Testis (tissue), 2 donors: ENCODE measurements around the gene TLK1.

Experiments
- POLR2A ChIP-seq: fragments of 450-650 bp; IDR thresholded peaks from one replicate; pipeline ENCODE4 v1.6.1; 2017; ENCODE audit warnings: antibody characterized with exemption, mild to moderate bottlenecking, moderate library complexity
- TF ChIP-seq, protein P1 (sequence below), 3 experiments: fragments of 450-650 bp in 2 of 3; fragments of 200-600 bp in 1 of 3; sonication (generic) in 1 of 3; IDR thresholded peaks; one replicate each; pipeline ENCODE4 v1.5.1; 2016 to 2019; ENCODE audit warnings: antibody characterized with exemption in 3 of 3, mild to moderate bottlenecking in 2 of 3, moderate library complexity in 1 of 3

DNA sequence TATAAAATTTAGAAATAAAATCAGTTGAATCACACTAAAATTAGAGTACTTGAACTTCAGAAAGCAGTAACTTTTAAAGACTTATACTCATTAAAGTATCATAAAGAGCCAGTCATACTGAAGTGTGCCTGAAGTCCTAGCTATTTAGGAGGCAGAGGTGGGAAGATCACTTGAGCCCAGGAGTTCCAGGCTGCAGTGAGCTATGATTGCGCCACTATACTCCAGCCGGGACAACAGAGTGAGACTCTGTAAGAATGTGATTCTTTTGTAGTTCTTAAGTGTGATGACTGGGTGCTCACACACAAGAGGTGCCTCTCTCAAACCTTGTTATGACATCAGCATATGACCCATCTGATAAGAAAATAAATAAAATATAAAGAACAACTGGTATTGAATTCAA, 14.6 kb downstream of the TLK1 start:
- TF ChIP-seq, protein P1, sequence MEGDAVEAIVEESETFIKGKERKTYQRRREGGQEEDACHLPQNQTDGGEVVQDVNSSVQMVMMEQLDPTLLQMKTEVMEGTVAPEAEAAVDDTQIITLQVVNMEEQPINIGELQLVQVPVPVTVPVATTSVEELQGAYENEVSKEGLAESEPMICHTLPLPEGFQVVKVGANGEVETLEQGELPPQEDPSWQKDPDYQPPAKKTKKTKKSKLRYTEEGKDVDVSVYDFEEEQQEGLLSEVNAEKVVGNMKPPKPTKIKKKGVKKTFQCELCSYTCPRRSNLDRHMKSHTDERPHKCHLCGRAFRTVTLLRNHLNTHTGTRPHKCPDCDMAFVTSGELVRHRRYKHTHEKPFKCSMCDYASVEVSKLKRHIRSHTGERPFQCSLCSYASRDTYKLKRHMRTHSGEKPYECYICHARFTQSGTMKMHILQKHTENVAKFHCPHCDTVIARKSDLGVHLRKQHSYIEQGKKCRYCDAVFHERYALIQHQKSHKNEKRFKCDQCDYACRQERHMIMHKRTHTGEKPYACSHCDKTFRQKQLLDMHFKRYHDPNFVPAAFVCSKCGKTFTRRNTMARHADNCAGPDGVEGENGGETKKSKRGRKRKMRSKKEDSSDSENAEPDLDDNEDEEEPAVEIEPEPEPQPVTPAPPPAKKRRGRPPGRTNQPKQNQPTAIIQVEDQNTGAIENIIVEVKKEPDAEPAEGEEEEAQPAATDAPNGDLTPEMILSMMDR (IDR thresholded peaks at IDR 0.05) = no peak
- no peak for TF ChIP-seq POLR2A
